GM21737 (cell line): ENCODE measurements around the gene KCNC1.

Experiments
- ATAC-seq: cut with Tn5 transposase; IDR thresholded peaks from one replicate; pipeline ENCODE4 v1.9.1; 2021; ENCODE audit warnings: mild to moderate bottlenecking, moderate library complexity; ENCODE audit not compliant: unreplicated experiment

Gene KCNC1

DNA sequence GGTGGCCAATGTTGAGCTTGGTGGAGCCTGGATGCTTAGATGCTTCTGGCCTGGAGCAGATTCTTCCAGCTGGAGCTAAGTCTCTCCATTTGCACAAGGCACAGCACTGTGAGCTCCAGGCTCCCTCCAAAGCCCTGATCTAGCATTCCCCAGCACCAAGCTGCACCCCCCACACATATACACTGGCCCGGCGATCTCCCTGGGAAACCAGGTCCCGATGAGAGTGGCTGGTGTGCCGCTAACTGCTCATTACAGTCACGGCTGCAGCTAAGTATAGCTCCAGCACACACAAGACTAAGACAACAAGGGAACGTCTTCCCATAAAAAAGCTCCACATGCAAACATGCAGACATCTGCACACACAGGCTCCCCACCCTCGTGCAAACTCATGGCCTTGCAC is 17.6 kb downstream of the KCNC1 start:
- no peak for ATAC-seq

DNA sequence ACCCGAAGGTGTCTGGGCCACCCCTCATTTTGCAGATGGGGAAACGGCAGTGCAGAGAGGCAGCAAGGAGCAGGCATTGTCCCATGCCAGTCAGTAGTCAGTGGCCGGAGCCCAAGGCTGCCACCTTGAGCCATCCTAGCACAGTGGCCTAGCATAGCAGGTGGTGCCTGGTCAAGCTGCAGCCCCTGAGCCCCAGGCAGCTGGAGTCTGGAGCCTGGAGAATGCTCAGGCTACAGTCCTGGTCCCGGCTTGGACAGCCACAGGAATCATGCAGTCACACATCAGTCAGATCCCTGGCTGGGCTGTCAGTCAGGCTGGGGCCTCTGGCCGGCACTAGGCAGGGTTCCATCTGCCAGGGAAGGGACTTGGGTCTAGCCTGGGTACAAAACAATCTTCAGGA is 18.6 kb downstream of the KCNC1 start:
- ATAC-seq, result no peak

DNA sequence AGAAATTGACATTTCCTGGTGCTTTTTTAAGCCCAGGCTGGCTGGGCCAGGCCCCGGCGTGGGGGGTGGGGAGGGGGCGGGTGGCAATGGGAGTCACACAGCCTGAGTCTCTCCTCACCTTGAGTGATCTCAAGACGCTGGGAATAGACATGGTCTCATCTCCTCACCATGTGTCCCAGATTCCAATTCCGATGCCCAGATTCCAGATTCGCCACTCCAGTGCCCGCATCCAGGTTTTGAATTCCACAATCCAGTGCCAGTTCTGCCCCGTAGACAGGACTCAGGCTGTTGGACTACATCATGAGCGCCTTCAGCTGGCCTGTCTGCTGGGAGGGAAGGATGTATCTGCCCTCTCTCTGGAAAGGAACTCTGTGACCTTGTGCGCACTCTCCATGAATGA is 19.1 kb downstream of the KCNC1 start:
- ATAC-seq, result no peak

DNA sequence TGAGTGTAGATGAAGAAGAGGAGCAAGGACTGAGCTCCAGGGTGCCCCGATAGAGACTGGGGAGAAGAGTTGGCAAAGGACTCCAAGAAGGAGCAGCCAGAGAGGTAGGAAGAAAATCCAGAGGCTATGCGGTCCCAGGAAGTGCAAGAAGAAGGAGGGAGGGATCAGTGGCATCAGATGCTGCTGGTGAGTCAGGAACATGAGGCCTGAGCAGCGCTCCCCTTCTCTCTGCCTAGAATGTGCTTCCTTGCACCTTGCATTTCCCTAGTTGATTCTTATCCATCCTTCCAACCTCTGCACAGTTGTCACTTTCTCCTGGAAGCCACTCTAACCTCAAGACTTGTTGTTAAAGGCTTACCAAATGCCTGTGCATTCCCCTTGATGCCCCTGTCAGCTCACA is 21.3 kb downstream of the KCNC1 start:
- ATAC-seq, result no peak

DNA sequence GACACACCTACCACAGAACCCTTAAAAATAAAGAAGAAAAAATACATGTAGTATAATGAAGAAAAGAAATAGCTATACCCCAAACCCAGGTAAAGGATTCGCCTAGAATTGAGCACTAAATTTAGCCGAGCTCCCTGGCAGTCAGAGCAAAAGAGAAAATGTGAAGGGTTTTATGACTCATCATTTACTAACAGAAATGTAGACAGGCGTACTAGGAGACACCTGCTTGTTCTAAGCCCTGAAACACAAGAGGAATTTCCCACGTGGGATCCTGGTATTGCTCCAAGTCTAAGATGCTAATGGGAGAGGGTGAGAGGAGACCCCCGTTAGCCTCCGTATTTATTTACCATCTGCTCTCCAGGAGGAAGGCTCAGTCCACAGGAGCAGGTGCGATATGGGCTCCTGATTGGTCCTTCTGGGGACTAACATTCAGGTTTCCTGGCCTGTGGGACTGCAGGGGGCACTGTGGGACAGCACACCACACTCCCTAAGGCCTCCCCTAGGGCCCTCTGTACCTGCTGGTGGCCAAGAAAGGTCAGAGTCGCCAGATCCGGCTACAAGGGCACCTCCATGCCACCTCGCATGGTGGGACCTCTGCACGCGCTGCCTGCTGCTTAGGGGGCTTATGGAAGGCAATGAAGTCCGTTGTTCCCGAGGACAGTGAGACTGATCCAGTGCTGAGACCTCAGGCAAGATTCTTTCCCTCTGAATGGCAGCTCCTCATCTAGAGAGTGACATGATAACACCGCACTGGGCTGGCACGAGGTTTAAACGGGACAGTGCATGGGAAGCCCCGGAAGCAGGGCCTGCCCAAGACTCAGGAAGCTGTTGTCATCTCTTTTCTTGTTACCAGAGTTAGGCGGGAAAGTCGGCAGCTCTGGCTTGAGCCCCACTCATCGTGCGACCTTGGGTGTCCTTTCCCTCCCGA is 25.8 kb downstream of the KCNC1 start:
- ATAC-seq, result no peak

DNA sequence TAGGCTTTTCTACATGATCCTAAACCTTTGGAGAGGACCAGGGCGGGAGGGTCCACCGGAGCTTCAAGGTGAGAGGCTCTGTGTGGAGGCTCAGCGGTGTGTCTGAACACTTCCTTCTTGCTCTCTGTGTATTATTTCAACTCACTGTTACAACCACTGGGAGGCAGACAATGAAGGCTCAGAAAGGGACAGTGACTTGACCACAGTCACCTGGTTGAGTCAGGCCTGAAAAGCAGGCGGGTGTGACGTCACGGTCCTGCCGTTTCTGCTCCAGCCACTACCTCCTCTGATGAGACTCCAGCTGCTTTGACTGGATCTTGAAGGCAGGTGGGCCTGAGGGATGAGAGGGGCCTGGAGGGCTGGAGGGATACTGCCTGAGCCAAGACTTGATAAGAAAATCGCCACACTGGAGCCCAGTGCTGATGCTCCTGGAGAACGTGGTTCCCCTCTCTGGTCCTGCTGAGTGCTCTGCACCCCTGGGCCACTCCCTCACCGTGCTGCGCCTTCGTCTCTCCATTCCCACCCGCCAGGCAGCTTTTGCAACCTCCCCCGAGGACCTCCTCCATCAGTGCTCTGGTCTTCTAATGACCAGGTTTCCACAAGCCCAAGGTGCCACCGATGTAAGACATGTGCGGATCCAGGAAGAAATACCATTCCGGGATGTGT is 27.9 kb downstream of the KCNC1 start:
- ATAC-seq, result no peak

DNA sequence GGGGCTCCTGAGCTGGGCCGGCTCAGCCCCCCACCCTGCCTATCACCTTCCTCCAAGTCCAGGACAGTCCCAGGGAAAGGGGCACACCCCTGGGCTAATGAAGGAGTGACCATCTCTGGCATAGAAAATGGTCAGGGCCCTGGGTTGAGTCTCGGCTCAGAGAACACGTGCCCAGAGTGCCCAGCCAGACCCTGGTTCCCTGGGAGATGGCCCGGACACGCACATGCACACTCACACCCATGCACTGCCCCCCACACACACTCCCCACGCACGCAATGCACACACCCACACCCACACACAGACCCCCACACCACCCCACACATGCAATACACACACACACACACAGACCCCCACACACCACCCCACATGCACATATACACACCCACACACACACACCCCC is 28.7 kb downstream of the KCNC1 start:
- ATAC-seq, result no peak

DNA sequence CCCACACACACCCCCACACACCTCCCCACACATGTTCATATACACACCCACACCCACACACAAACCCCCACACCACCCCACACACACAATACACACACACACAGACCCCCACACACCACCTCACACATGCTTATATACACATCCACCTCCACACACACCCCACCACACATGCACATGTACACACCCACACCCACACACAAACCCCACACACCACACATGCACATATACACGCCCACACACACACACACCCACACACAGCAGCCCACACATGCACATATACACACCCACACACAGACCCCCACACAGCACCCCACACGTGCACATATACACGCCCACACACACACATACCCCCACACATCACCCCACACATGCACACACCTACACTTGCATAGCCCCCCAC is 29.1 kb downstream of the KCNC1 start:
- no peak for ATAC-seq

DNA sequence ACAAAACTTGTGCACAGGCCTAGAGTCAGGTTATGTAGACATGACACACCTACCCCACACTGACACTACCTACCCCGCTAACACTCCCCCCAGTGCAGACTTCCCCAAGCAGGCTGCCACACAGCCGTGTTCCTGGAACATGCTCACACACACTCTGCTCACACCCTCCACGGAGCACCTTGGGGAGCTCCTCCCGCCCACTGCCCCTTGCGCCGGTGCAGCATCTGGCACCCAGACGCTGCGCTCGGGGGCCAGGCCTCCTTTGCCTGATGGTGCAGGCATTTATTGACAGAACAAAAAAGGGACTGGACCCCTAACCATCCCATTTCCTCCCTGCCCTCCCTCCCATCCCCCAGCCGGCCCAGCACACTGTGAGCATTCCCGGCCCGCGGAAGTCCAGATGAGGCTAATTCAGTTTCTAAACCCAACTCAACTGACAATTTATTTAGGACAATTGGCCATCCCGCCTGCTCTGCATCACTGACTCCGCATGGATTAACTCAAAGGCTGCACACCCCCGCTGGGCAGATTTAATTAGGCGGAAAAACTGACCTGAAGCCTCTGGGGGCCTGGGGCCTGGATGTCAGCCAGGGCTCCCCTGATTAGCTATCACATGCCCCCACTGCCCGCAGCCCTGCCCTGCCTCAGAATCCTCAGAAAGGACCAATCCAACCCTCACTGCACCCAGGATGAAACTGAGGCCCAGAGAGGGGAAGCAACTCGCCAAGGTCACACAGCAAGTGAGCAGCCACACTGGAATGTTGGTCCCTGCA is 30.1 kb downstream of the KCNC1 start:
- ATAC-seq, result no peak

DNA sequence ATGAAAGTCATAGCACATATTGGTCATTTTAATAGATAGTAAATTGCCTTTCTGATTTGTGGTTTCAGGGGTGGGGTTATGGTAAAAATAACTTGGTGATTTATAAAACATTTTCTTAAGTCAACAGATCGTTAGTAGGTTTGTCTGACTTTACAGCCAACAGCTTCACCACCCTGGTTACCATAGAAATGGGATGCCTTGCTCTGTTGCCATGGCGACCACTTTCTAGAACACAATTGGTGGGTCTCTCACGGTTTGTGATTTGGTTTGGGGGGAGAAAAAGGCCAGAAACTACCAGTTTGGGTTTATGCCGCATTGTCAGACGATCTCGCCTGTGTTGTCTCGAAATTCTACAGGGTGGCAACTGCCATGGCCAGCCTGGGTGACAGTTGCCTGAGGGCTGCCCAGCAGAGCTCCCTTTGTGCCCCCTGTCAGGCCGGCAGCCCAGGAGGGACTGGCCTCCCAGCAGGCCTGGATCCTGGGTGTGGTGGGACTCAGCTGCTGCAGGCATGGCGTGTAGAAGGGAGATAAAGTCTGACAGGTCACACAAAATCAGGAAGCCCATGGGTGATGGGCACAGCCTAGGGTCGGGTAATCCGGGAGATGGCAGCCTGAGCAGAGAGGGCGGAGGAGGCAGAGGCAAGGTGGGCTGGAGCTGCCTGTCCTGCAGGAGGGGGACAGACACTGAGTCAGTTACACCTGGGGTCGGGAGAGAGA is 30.9 kb downstream of the KCNC1 start:
- ATAC-seq, result no peak

DNA sequence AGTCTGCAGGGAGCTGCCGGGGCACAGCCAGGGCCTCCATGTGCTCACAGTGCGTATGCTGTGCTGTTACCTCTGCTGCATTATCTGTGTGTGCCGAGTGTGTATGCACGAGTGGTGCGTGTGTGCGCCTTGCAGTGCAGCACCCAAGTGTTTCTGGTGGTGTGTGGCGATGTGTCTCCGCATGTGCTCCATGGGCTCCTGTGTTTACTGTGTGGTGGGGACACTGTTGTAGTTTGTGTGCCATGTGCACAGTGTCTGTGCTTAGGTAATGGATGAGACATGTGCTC is 31.4 kb downstream of the KCNC1 start:
- no peak for ATAC-seq

DNA sequence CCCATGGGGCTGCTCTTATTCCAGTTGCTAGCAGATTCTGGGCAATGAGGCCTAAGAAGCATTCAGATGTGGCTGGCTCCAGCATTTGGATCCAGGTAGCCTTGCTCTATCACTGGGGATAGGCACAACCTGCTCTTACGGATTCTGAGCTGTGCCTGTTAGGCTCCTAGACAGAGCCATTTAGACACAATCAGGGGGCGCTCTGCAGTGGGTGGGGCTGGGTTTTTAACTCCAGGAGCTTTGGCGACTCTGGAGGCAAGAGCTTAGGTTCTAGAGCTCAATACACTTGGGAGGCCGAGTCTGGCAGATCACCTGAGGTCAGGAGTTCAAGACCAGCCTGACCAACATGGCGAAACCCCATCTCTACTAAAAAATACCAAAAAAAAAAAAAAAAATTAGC is 32.0 kb downstream of the KCNC1 start:
- ATAC-seq, result no peak

DNA sequence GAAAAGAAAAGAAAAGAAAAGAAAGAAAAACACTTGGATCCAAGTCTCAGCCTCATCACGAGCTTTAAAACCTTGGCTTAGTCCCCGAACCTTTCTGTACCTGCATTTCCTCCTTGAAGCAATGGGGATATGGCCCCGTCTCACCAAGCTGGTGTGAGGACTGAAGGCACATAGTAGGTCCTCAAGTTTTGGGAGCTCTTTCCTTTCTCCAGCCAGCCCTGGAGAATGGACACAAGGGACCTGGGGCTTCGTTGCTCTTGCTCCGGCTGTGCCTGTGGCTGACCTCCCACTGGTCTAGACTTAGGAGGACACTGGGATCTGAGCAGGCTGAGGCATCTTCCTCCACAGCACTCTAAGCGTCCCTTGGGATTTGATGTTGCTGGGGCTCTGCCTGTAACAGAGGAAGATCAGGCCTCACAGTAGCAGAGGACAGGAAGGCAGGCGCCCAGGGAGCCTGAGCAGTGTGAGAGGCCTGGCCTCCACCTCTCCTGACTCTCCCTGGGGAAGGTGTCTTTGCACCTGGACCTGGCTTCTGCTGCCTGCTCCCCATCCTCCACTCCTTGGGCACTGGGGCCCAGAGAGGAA is 32.8 kb downstream of the KCNC1 start:
- ATAC-seq, result no peak

DNA sequence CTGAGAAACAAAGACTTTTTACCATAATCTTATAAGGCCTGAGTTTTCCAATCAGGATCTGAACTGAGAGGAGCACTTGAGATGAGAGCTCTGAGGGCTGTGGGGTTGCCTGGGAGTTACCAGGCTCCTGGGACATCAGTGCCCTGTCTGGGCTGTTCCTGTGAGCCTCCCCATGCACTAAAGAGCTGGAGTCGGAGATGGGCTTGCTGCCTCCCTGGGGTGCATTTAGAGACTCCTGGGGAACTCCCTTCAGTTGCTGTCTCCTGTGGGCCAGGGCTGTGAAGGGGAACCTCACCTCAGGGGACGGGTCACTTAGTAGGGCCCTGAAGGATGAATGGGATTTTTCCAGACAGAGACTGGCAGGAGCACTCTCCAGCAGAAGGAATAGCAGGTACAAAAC is 33.3 kb downstream of the KCNC1 start:
- ATAC-seq, result no peak

DNA sequence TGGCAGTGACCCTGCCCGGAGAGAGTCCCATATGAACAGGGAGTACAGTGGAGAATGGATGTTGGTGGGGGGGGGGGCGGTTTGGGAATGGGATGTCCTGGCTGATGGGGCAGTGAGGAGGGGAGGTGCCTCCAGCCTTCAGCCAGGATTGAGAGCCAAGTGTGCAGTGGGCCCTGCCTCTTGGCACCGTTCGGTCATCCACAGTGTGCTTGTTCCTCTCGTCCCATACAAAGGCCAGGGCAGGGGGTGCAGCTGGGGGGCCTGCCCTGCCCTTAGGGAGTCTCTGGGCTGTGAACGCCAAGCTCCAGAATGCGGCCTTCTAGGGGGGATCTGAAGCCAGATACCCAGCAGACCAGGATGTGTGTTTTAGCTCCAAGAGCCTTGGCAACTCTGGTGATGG is 34.0 kb downstream of the KCNC1 start:
- no peak for ATAC-seq

DNA sequence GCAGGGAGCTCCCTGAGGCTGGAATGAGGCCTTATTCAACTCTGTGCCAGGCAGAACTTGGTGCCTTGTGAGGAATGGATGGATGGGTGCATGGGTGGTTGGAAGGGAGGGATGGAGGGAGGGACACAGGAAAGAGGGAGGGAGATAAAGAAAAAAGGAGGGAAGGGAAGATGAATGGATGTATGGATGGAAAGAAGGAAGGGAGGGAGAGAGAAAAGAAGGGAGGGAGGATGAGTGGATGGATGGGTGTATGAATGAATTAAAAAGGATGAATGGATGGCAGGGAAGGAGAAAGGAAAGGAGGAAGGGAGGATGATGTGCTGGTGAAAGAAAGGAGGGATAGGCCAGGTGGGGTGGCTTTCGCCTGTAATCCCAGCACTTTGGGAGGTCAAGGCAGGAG is 34.6 kb downstream of the KCNC1 start:
- ATAC-seq, result no peak

DNA sequence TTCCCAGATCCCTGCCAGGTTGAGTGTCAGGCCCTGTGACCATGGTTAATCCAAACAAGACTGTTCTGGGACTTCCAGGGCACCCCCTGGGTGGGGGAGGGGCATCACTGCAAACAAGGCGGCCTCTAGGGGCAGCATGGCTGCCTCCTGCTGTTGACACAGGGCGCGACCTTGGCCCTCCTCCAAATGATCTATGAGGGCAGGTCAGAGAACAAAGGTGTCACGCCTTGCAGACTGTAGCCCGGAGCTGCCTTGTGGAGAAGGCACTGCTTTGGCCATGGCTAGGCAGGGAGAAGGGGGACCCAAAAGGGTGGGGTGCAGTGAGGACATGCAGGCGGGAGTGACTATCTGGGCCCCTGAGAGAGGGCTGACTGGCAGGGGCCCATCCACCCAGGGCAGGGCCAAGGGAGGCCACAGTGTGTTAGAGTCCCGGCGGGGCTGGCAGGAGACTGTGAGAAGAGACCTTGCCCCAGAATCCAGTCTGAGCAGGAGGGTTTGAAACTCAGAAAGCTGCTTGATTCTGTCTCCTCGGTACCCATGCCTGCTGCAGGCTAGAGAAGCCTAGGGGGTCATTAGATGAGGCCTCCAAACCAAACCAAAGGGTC is 35.6 kb downstream of the KCNC1 start:
- ATAC-seq, result no peak

DNA sequence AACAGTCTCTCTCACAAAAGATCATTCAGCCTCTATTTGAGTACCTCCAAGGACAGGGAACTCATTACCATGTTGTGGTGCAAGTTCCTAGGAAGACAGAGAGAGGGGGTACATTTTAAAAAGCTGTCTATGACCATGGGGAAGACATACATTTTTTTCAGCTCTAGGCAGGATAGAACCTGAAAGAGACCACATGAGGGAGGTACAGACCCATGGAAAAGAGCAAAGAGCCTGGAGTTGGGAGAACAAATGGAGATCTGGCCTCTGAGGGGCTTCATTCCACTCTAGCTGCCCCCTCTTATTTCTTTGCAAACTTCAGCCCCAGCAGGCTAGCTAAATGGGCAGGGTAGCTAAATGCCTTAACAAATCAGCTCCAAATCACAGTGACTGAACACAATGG is 36.3 kb downstream of the KCNC1 start:
- no peak for ATAC-seq

DNA sequence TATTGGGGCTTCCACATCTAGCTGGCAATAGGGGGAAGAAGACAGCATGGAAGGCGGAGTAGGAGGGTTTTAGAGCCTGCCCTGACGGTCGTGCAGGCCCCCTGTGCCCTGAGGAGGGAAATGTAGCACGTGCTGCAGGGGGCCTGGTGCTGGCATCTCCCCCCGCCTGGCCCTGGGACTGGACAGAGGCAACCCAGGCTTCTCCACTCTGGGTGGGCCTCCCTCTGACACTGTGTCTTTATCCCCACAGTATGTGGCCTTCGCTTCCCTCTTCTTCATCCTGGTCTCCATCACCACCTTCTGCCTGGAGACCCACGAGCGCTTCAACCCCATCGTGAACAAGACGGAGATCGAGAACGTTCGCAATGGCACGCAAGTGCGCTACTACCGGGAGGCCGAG is 36.8 kb downstream of the KCNC1 start:
- no peak for ATAC-seq

DNA sequence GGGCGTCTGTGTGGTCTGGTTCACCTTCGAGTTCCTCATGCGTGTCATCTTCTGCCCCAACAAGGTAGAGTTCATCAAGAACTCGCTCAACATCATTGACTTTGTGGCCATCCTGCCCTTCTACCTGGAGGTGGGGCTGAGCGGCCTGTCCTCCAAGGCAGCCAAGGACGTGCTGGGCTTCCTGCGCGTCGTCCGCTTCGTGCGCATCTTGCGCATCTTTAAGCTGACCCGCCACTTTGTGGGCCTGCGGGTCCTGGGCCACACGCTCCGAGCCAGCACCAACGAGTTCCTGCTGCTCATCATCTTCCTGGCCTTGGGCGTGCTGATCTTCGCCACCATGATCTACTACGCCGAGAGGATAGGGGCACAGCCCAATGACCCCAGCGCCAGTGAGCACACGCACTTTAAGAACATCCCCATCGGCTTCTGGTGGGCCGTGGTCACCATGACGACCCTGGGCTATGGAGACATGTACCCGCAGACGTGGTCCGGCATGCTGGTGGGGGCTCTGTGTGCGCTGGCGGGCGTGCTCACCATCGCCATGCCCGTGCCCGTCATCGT is 37.3 kb downstream of the KCNC1 start:
- no peak for ATAC-seq
